Measurements from ENCODE around the gene LRP5. TPM values are rescaled to one million over a fixed set of nuclear protein-coding genes. Genes with fewer than 3 reads are reported as not detected.
"Not testable (repeated sequence)": the region's sequence is repeated elsewhere in the genome, so short reads cannot be mapped to it uniquely, and the experiment has no call there.

The LRP5 gene
- total RNA-seq, 1 experiment from 2014 or later, result 15.4 TPM

- in situ Hi-C loops (cut with HindIII; ENCODE audit: low pct_unique_long_range_greater_than_20kb, low sequenced_read_pairs), result no loop called here
- no peak for DNase-seq (ENCODE audit: low read depth)
Observed at GRCh38 chr11:68338051-68338780, 25.8 kb downstream of the LRP5 start.

- no peak for DNase-seq (ENCODE audit: low read depth)
- in situ Hi-C loops (cut with HindIII; ENCODE audit: low pct_unique_long_range_greater_than_20kb, low sequenced_read_pairs), result no loop called here
Observed at GRCh38 chr11:68340003-68340767, 27.8 kb downstream of the LRP5 start.

- DNase-seq (ENCODE audit: low read depth), result no peak
- in situ Hi-C loops (cut with HindIII; ENCODE audit: low pct_unique_long_range_greater_than_20kb, low sequenced_read_pairs), result no loop called here
Observed at GRCh38 chr11:68340784-68341556, 28.6 kb downstream of the LRP5 start.

- DNase-seq (ENCODE audit: low read depth), result no peak
- in situ Hi-C loops (cut with HindIII; ENCODE audit: low pct_unique_long_range_greater_than_20kb, low sequenced_read_pairs), result no loop called here
Observed at GRCh38 chr11:68341557-68342458, 29.4 kb downstream of the LRP5 start.

- in situ Hi-C loops (cut with HindIII; ENCODE audit: low pct_unique_long_range_greater_than_20kb, low sequenced_read_pairs), result no loop called here
- no peak for DNase-seq (ENCODE audit: low read depth)
Observed at GRCh38 chr11:68342459-68343158, 30.2 kb downstream of the LRP5 start.

- in situ Hi-C loops (cut with HindIII; ENCODE audit: low pct_unique_long_range_greater_than_20kb, low sequenced_read_pairs), result no loop called here
- no peak for DNase-seq (ENCODE audit: low read depth)
Observed at GRCh38 chr11:68343761-68344256, 31.4 kb downstream of the LRP5 start.

- DNase-seq (ENCODE audit: low read depth); in situ Hi-C loops (cut with HindIII; ENCODE audit: low pct_unique_long_range_greater_than_20kb, low sequenced_read_pairs): not testable (repeated sequence)
Observed at GRCh38 chr11:68344821-68345220, 32.4 kb downstream of the LRP5 start.

GRCh38 chr11:68345776-68346461, 33.5 kb downstream of the LRP5 start:
- no peak for DNase-seq (ENCODE audit: low read depth)
- in situ Hi-C loops (cut with HindIII; ENCODE audit: low pct_unique_long_range_greater_than_20kb, low sequenced_read_pairs), result no loop called here

GRCh38 chr11:68346462-68346790, 34.0 kb downstream of the LRP5 start:
- DNase-seq (ENCODE audit: low read depth), result no peak
- in situ Hi-C loops (cut with HindIII; ENCODE audit: low pct_unique_long_range_greater_than_20kb, low sequenced_read_pairs), result no loop called here

GRCh38 chr11:68347345-68347744, 35.0 kb downstream of the LRP5 start:
- DNase-seq (ENCODE audit: low read depth), result no peak
- in situ Hi-C loops (cut with HindIII; ENCODE audit: low pct_unique_long_range_greater_than_20kb, low sequenced_read_pairs), result no loop called here

- DNase-seq (ENCODE audit: low read depth), result no peak
- in situ Hi-C loops (cut with HindIII; ENCODE audit: low pct_unique_long_range_greater_than_20kb, low sequenced_read_pairs), result no loop called here
Observed at GRCh38 chr11:68347841-68348240, 35.5 kb downstream of the LRP5 start.

- DNase-seq (ENCODE audit: low read depth), result no peak
- in situ Hi-C loops (cut with HindIII; ENCODE audit: low pct_unique_long_range_greater_than_20kb, low sequenced_read_pairs), result no loop called here
Observed at GRCh38 chr11:68349461-68350249, 37.3 kb downstream of the LRP5 start.

GRCh38 chr11:68350759-68351449, 38.5 kb downstream of the LRP5 start:
- no peak for DNase-seq (ENCODE audit: low read depth)
- in situ Hi-C loops (cut with HindIII; ENCODE audit: low pct_unique_long_range_greater_than_20kb, low sequenced_read_pairs), result no loop called here

GRCh38 chr11:68351450-68352275, 39.3 kb downstream of the LRP5 start:
- DNase-seq (ENCODE audit: low read depth), result no peak
- in situ Hi-C loops (cut with HindIII; ENCODE audit: low pct_unique_long_range_greater_than_20kb, low sequenced_read_pairs), result no loop called here

GRCh38 chr11:68352591-68352990, 40.2 kb downstream of the LRP5 start:
- in situ Hi-C loops (cut with HindIII; ENCODE audit: low pct_unique_long_range_greater_than_20kb, low sequenced_read_pairs), result no loop called here
- DNase-seq (ENCODE audit: low read depth), result no peak

Data from Caki2 (cell line).